Stimulated activated naive CD8-positive, alpha-beta T cell treated with anti-CD3 and anti-CD28 coated beads, Interleukin-15, Interleukin-2, amounts not matched to agents 100 ng/mL and 50 ng/mL, for 24 hours (primary cell): Measurements from ENCODE around the gene PPP4R3C.
"Not testable (repeated sequence)": the region's sequence is repeated elsewhere in the genome, so short reads cannot be mapped to it uniquely, and the experiment has no call there.

Source experiments
- H3K27ac Mint-ChIP-seq: one replicate; pipeline ENCODE4 v1.8.0; 2021; ENCODE audit warnings: mild to moderate bottlenecking, mixed read lengths
- H3K27me3 Mint-ChIP-seq: one replicate; pipeline ENCODE4 v1.8.0; 2021; ENCODE audit warnings: mixed read lengths
- H3K36me3 Mint-ChIP-seq: one replicate; pipeline ENCODE4 v1.8.0; 2021; ENCODE audit warnings: low read depth, mixed read lengths
- H3K4me1 Mint-ChIP-seq: one replicate; pipeline ENCODE4 v1.8.0; 2021; ENCODE audit warnings: low read depth, mixed read lengths
- H3K4me3 Mint-ChIP-seq: one replicate; pipeline ENCODE4 v1.8.0; 2021; ENCODE audit warnings: mild to moderate bottlenecking, mixed read lengths
- H3K9me3 Mint-ChIP-seq: one replicate; pipeline ENCODE4 v1.8.0; 2021; ENCODE audit warnings: mixed read lengths

PPP4R3C gene

DNA sequence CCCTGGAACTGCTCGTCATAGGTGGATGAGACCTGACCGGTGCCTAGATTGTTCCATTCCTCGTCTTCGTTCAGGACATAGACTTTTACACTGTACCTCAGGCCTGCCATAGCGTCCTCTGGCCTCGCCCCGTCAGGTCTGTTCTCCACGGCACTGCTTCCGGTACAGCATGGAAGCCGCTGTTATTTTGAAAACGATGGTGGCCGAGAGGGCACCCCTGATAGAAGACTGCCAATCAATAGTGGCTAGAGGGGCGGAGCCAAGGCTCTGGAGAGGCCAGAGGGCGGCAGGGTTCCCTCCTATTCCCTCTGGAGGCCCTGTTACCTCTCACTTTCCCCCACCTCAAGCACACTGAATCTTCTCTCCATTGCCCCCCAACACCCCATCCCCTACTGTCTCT, at the start of gene PPP4R3C:
TSS of gene PPP4R3C (minus strand) at position 155 of the 400 bp plus-strand sequence. CDS start at position 110, 45 bp downstream.
- no peaks in the 10 kb centered on the region for H3K27me3 Mint-ChIP-seq
- no peak within 1 kb of the TSS for H3K27ac Mint-ChIP-seq
- H3K9me3 Mint-ChIP-seq: no peaks in the 10 kb centered on the region
- H3K36me3 Mint-ChIP-seq: no peaks in the 10 kb centered on the region
- H3K4me1 Mint-ChIP-seq: no peaks in the 10 kb centered on the region
- H3K4me3 Mint-ChIP-seq: no peak within 1 kb of the TSS

GRCh38 chrX:27491397-27491796, 28.3 kb upstream of the PPP4R3C start:
- Mint-ChIP-seq H3K4me1 (no peaks in the 10 kb centered on the region), H3K9me3 (no peaks in the 10 kb centered on the region), H3K4me3 (no peak overlapping the region), H3K36me3 (no peaks in the 10 kb centered on the region), H3K27me3 (no peaks in the 10 kb centered on the region), H3K27ac (no peak overlapping the region)

- Mint-ChIP-seq H3K4me3 (no peak overlapping the region), H3K36me3 (no peaks in the 10 kb centered on the region), H3K9me3 (no peaks in the 10 kb centered on the region), H3K27ac (no peak overlapping the region), H3K4me1 (no peaks in the 10 kb centered on the region), H3K27me3 (no peaks in the 10 kb centered on the region)
Measured at GRCh38 chrX:27466051-27466450, 2.9 kb upstream of the PPP4R3C start.

- Mint-ChIP-seq H3K4me3 (no peak overlapping the region), H3K9me3 (no peaks in the 10 kb centered on the region), H3K27me3 (no peaks in the 10 kb centered on the region), H3K4me1 (no peaks in the 10 kb centered on the region), H3K27ac (no peak overlapping the region), H3K36me3 (no peaks in the 10 kb centered on the region)
Measured at GRCh38 chrX:27465036-27465435, 1.9 kb upstream of the PPP4R3C start.

DNA sequence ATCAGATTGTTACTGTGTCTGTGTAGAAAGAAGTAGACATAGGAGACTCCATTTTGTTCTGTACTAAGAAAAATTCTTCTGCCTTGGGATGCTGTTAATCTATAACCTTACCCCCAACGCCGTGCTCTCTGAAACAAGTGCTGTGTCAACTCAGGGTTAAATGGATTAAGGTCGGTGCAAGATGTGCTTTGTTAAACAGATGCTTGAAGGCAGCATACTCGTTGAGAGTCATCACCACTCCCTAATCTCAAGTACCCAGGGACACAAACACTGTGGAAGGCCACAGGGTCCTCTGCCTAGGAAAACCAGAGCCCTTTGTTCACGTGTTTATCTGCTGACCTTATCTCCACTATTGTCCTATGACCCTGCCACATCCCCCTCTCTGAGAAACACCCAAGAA, 4.0 kb downstream of the PPP4R3C start:
- H3K27ac Mint-ChIP-seq, H3K4me3 Mint-ChIP-seq, H3K27me3 Mint-ChIP-seq, H3K36me3 Mint-ChIP-seq, H3K9me3 Mint-ChIP-seq, H3K4me1 Mint-ChIP-seq: not testable (repeated sequence)

DNA sequence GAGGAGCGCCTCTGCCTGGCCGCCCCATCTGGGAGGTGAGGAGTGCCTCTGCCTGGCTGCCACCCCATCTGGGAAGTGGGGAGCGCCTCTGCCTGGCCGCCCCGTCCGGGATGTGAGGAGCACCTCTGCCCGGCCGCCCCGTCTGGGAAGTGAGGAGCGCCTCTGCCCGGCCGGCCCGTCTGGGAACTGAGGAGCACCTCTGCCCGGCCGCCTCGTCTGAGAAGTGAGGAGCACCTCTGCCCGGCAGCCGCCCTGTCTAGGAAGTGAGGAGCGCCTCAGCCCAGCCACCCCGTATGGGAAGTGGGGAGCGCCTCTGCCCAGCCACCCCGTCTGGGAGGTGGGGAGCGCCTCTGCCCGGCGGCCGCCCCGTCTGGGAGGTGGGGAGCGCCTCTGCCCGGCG, 4.6 kb downstream of the PPP4R3C start:
- H3K9me3 Mint-ChIP-seq, H3K27ac Mint-ChIP-seq, H3K36me3 Mint-ChIP-seq, H3K27me3 Mint-ChIP-seq, H3K4me3 Mint-ChIP-seq, H3K4me1 Mint-ChIP-seq: not testable (repeated sequence)

DNA sequence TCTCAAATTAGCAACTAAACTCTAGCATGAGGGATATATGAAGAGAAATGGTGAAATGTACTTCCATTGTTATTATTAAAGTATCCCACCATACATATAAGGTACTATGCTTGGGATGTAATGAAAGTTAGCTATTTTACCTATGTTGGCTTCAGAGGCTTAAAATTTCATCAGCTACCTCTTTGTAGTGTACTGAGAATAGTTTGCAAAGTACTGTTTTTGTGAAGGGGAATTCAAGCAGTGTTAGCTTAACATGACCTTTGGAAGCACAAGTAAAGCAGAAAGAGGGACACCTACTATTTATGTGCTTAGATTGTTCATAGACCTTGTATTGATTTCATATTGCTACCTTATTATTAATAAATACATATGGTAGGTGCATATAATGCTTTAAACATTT, 11.8 kb downstream of the PPP4R3C start:
- Mint-ChIP-seq H3K4me1 (no peaks in the 10 kb centered on the region), H3K27me3 (no peaks in the 10 kb centered on the region), H3K27ac (no peak overlapping the region), H3K36me3 (no peaks in the 10 kb centered on the region), H3K9me3 (no peaks in the 10 kb centered on the region), H3K4me3 (no peak overlapping the region)

DNA sequence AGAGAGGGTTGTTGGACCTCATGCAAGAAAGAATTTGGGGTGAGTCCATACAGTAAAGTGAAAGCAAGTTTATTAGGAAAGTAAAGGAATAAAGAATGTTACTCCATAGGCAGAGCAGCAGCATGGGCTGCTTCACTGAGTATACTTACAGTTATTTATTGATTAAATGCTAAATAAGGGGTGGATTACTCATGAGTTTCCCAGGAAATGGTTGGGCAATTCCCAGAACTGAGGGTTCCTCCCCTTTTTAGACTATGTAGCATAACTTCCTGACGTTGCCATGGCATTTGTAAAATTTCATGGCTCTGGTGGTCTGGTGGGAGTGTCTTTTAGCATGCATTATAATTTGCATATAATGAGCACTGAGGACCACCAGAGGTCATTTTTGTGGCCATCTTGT, 16.7 kb downstream of the PPP4R3C start:
- peaks cover 3% of the 10 kb centered on the region for H3K4me1 Mint-ChIP-seq
- H3K27me3 Mint-ChIP-seq: no peaks in the 10 kb centered on the region
- no peaks in the 10 kb centered on the region for H3K9me3 Mint-ChIP-seq
- no peak overlapping the region for H3K4me3 Mint-ChIP-seq
- H3K36me3 Mint-ChIP-seq: no peaks in the 10 kb centered on the region
- no peak overlapping the region for H3K27ac Mint-ChIP-seq

GRCh38 chrX:27445438-27445837, 17.7 kb downstream of the PPP4R3C start:
- no peaks in the 10 kb centered on the region for H3K9me3 Mint-ChIP-seq
- H3K4me3 Mint-ChIP-seq: no peak overlapping the region
- H3K4me1 Mint-ChIP-seq: peaks cover 3% of the 10 kb centered on the region
- H3K27ac Mint-ChIP-seq: no peak overlapping the region
- no peaks in the 10 kb centered on the region for H3K36me3 Mint-ChIP-seq
- H3K27me3 Mint-ChIP-seq: no peaks in the 10 kb centered on the region

GRCh38 chrX:27444093-27444908, 18.8 kb downstream of the PPP4R3C start:
- Mint-ChIP-seq H3K27ac (peak overlapping the region; percentile 75), H3K27me3 (no peaks in the 10 kb centered on the region), H3K4me3 (no peak overlapping the region), H3K9me3 (no peaks in the 10 kb centered on the region), H3K4me1 (peaks cover 3% of the 10 kb centered on the region), H3K36me3 (no peaks in the 10 kb centered on the region)

- H3K36me3 Mint-ChIP-seq, H3K27ac Mint-ChIP-seq, H3K4me1 Mint-ChIP-seq, H3K27me3 Mint-ChIP-seq, H3K9me3 Mint-ChIP-seq, H3K4me3 Mint-ChIP-seq: not testable (repeated sequence)
Measured at GRCh38 chrX:27442392-27442791, 20.7 kb downstream of the PPP4R3C start.

DNA sequence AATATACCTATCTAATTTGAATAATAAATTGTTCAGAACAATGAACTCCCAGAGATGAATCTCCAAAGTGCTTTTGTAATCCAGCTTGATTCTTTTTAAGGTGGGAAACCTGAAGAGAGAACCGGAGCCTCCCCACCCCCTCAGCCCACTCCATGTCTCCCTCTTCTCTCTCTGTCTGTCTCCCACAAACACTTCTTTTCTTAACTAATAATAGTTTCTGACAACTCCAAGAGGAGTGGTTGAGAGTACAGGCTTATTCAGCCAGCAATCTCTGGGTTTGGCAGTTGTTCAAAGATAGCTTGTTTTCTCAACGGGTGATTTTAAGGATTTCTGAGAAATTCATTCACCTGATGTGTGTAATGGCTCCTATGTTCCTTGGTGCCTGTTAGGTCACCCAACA, 23.4 kb downstream of the PPP4R3C start:
- H3K4me3 Mint-ChIP-seq: no peak overlapping the region
- H3K4me1 Mint-ChIP-seq: no peaks in the 10 kb centered on the region
- no peaks in the 10 kb centered on the region for H3K27me3 Mint-ChIP-seq
- no peak overlapping the region for H3K27ac Mint-ChIP-seq
- H3K36me3 Mint-ChIP-seq: no peaks in the 10 kb centered on the region
- no peaks in the 10 kb centered on the region for H3K9me3 Mint-ChIP-seq

GRCh38 chrX:27438937-27439336, 24.2 kb downstream of the PPP4R3C start:
- Mint-ChIP-seq H3K36me3 (no peaks in the 10 kb centered on the region), H3K9me3 (no peaks in the 10 kb centered on the region), H3K4me1 (no peaks in the 10 kb centered on the region), H3K4me3 (no peak overlapping the region), H3K27me3 (no peaks in the 10 kb centered on the region), H3K27ac (no peak overlapping the region)

DNA sequence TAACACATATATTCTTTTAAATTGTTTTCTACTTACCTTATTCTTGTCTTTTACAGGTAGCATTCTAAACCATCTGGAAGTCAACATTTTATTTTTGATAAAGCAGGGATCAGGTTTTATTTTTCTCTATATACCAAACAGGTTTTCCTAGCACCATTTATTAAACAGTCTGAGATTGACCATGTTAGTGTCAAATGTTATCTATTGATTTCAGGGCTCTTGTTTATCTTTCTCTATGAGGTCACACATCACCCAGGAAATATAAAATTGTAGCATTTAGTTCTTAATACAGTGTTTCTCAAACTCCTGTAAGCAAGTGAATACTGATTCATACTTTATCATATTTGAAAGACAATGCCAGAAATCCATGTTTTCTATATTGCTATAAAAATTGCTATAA, 28.1 kb downstream of the PPP4R3C start:
- no peaks in the 10 kb centered on the region for H3K9me3 Mint-ChIP-seq

More for the DNA sequence above, 28.1 kb downstream of the PPP4R3C start:
- H3K27me3 Mint-ChIP-seq: no peaks in the 10 kb centered on the region
- no peak overlapping the region for H3K27ac Mint-ChIP-seq
- H3K4me1 Mint-ChIP-seq: no peaks in the 10 kb centered on the region
- no peaks in the 10 kb centered on the region for H3K36me3 Mint-ChIP-seq
- H3K4me3 Mint-ChIP-seq: no peak overlapping the region
